ENCODE data around the gene SLC30A7. TPM values are rescaled to one million over a fixed set of nuclear protein-coding genes. Genes with fewer than 3 reads are reported as not detected.
"Not testable (repeated sequence)": the region's sequence is repeated elsewhere in the genome, so short reads cannot be mapped to it uniquely, and the experiment has no call there.

Gene SLC30A7, protein sequence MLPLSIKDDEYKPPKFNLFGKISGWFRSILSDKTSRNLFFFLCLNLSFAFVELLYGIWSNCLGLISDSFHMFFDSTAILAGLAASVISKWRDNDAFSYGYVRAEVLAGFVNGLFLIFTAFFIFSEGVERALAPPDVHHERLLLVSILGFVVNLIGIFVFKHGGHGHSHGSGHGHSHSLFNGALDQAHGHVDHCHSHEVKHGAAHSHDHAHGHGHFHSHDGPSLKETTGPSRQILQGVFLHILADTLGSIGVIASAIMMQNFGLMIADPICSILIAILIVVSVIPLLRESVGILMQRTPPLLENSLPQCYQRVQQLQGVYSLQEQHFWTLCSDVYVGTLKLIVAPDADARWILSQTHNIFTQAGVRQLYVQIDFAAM
- total RNA-seq, result 10 to 100 TPM; 26.3 to 34.5 TPM
- total RNA-seq, result 66.0 to 101 reads per million in 2 donors

GRCh38 chr1:100895540-100896480 lies at the start of gene SLC30A7:
Gene SLC30A7 (plus strand): TSS chr1:100896090. CDS start chr1:100896263, 173 bp downstream.
- Mint-ChIP-seq H3K4me3 (peak within 1 kb of the TSS; percentile 99), H3K36me3 (ENCODE audit: low read depth) (peaks cover 9% of the 10 kb centered on the region), H3K27ac (peak within 1 kb of the TSS; percentile 100), H3K27me3 (no peaks in the 10 kb centered on the region), H3K4me1 (peaks cover 33% of the 10 kb centered on the region)
- peak; percentile 82 for ATAC-seq
- DNase-seq, result peak; percentile 95 to 97 (median 97)
- H3K9me3 ChIP-seq (ENCODE audit: control insufficient read depth, low read length, poor library complexity, severe bottlenecking), result no peaks in the 10 kb centered on the region

DNA sequence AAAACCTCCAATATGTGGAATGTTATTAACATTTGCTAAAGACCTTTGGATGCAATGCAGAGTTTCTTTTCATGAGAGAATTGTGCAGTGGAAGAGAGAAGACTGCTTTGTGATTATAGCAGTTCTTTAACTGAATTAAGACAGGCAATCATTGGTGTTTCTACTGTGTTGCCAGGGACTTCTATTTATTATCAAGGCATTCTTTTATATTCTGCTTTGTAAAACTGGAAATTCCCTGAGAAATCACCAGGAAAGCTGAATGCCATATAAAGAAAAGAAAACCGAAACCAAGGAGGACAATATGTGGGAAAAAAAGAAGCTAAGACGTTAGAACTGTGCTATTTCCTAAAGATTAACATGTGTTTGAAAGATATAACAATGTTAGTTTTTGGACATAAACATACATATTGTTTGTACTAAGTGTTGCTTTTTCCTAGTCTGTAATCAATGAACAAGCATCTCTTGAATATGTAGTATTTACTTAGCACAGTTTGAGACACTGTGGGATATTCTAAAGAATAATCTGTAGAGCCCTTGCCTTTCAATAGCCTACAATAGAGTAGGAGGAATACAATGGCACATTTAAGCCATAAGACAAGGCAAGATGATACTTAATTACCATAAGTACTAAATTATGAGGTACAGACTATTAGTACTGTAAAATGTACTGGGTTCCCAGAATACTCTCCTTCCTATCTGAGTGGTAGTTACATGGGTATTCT lies 48.4 kb upstream of the SLC30A7 start:
- DNase-seq (no peak), ATAC-seq (no peak)
- Mint-ChIP-seq H3K36me3 (ENCODE audit: low read depth) (no peaks in the 10 kb centered on the region), H3K27me3 (peaks cover 46% of the 10 kb centered on the region), H3K4me3 (no peak overlapping the region), H3K4me1 (no peaks in the 10 kb centered on the region), H3K27ac (no peak overlapping the region)
- H3K9me3 ChIP-seq (ENCODE audit: control insufficient read depth, low read length, poor library complexity, severe bottlenecking), result no peaks in the 10 kb centered on the region

DNA sequence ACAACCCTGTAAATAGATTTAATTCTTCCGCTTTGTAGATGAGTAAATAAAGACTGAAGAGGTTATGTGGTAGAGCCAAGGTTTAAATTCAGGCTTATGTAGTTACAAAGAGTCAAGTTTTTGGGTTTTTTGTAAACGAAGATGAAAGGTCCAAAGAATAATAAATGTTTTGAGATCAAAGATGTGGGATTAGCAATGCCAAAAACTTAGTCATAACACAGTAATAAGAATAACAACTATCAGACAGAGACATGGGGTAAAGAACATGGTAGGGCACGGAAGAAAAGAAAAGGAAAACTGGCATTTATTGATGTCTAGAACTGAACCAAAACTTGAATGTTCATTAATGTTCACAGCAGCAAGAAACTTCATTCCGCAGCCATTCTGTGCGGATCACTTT lies 44.2 kb upstream of the SLC30A7 start:
- H3K4me3 Mint-ChIP-seq, result no peak overlapping the region
- no peak overlapping the region for H3K27ac Mint-ChIP-seq
- ATAC-seq, result no peak
- no peaks in the 10 kb centered on the region for H3K9me3 ChIP-seq (ENCODE audit: control insufficient read depth, low read length, poor library complexity, severe bottlenecking)
- H3K27me3 Mint-ChIP-seq, result peaks cover 41% of the 10 kb centered on the region
- no peak for DNase-seq
- H3K4me1 Mint-ChIP-seq, result no peaks in the 10 kb centered on the region
- peaks cover 2% of the 10 kb centered on the region for H3K36me3 Mint-ChIP-seq (ENCODE audit: low read depth)

DNA sequence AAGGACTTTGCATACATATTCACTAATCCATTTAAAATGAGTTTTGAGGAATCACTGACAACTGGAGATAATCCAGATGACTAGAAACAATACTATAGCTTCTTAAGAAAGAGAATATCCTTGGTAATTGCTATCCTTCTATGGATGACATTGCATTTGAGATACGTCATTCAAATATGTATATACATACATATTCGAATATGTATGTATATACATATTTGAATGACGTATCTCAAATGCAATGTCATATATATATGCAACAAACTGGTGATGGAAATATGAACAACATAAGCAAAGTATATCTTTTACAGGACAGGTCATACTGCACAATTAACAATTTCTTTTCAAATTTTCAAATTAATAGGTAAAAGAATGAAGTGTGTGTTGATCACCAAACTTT lies 42.9 kb upstream of the SLC30A7 start:
- H3K9me3 ChIP-seq (ENCODE audit: control insufficient read depth, low read length, poor library complexity, severe bottlenecking), result no peaks in the 10 kb centered on the region
- DNase-seq (no peak), ATAC-seq (no peak)
- Mint-ChIP-seq H3K4me1 (no peaks in the 10 kb centered on the region), H3K27me3 (peaks cover 45% of the 10 kb centered on the region), H3K36me3 (ENCODE audit: low read depth) (peaks cover 2% of the 10 kb centered on the region), H3K27ac (no peak overlapping the region), H3K4me3 (no peak overlapping the region)

GRCh38 chr1:100855116-100855515 lies 40.8 kb upstream of the SLC30A7 start:
- H3K27me3 Mint-ChIP-seq, result peaks cover 39% of the 10 kb centered on the region

DNA sequence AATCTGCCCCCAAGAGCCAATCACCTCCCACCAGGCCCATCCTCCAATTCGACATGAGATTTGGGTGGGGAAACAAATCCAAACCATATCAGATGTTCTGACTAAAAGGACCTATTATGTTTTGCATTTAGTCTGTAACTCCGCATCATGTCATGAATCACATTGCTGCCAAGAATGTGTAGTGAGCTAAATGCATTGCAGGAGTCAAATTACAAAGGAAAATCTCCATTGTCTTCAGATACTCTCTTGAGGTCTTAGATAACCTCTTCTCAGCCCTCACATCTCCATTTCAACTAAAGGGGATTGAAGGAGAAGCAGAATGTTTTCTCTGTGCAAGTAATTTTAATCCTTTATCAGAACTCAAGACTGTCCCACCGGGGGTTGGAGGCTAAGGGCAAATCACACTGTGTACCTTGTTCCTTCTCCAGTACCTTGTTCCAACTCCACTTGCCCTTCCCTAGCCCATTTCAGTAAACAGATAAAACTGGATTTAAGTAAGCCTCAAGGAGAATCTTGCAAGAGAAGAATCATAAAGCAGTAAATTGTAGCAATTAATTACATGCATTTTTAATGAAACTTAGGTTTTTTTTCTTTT lies 35.4 kb upstream of the SLC30A7 start:
- H3K9me3 ChIP-seq (ENCODE audit: control insufficient read depth, low read length, poor library complexity, severe bottlenecking), result no peaks in the 10 kb centered on the region
- DNase-seq (no peak), ATAC-seq (no peak)
- Mint-ChIP-seq H3K27me3 (peaks cover 28% of the 10 kb centered on the region), H3K4me1 (no peaks in the 10 kb centered on the region), H3K27ac (no peak overlapping the region), H3K36me3 (ENCODE audit: low read depth) (peaks cover 2% of the 10 kb centered on the region), H3K4me3 (no peak overlapping the region)

More at GRCh38 chr1:100855116-100855515, 40.8 kb upstream of the SLC30A7 start:
- not testable (repeated sequence) for H3K4me3 Mint-ChIP-seq; H3K9me3 ChIP-seq (ENCODE audit: control insufficient read depth, low read length, poor library complexity, severe bottlenecking); DNase-seq; H3K4me1 Mint-ChIP-seq; H3K27ac Mint-ChIP-seq; H3K36me3 Mint-ChIP-seq (ENCODE audit: low read depth); ATAC-seq

DNA sequence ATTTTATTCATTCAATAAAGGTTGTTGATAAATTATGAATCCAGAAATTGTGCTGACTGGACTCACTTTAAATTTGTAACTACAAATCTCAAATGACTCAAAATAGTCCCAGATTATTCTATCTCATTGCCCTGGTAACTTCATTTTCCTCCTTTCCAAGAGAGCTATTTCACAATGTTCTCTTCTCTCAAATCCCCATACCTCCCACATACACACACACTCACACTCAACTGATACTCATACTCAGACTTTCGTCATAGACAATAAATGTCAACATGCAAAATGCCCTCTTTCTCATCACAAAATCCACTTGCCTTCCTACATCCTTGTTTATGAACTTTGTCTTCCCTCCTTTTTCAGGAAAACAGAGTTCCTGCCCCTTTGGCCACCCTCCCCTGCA lies 34.5 kb upstream of the SLC30A7 start:
- H3K27ac Mint-ChIP-seq, result no peak overlapping the region
- no peaks in the 10 kb centered on the region for H3K36me3 Mint-ChIP-seq (ENCODE audit: low read depth)
- no peaks in the 10 kb centered on the region for H3K9me3 ChIP-seq (ENCODE audit: control insufficient read depth, low read length, poor library complexity, severe bottlenecking)
- DNase-seq (no peak), ATAC-seq (no peak)
- peaks cover 28% of the 10 kb centered on the region for H3K27me3 Mint-ChIP-seq
- no peaks in the 10 kb centered on the region for H3K4me1 Mint-ChIP-seq
- H3K4me3 Mint-ChIP-seq, result no peak overlapping the region

- ATAC-seq (no peak), DNase-seq (no peak)
- no peaks in the 10 kb centered on the region for H3K9me3 ChIP-seq (ENCODE audit: control insufficient read depth, low read length, poor library complexity, severe bottlenecking)
- Mint-ChIP-seq H3K36me3 (ENCODE audit: low read depth) (no peaks in the 10 kb centered on the region), H3K27me3 (peaks cover 21% of the 10 kb centered on the region), H3K4me3 (no peak overlapping the region), H3K27ac (no peak overlapping the region), H3K4me1 (no peaks in the 10 kb centered on the region)
Observed at GRCh38 chr1:100862591-100862990, 33.3 kb upstream of the SLC30A7 start.

DNA sequence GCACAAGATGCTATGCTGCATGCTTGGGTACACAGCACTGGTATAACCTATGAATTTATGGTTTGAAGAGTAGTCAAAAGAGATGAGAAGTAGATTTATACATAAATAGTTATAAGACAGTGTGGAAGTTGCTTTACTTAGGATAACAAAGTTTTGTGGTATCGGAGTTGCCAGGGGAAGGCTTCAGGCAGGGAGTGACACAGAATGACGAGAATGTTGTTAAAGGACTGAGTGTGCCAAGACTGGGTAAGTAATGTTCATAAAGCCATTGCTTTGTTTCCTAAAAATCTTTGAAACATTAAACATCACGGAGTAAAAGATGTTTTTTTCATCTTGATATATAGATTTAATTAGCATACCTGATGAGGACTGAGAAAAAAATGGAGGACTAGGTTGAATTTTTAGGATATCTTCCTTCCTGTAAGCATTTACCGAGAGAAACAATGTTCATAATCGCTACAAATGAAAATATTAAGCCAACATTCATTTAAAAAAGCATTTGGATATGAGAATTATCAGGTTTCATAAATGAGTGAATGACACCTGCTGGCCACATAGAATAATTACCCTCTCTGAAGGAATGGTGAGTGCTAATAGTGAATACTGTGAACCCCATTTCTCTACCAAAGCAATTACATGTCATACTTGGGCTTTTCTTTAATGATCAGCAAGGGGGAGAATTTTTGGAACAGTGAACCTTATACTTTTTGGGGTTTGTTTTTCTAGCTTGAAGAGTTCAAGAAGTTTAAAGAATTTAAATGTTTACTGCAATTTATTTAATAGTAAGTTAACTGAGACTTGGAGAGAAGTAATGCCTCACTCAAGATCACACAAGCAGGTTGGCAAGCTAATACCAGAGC lies 29.6 kb upstream of the SLC30A7 start:
- no peak overlapping the region for H3K27ac Mint-ChIP-seq
- no peaks in the 10 kb centered on the region for H3K36me3 Mint-ChIP-seq (ENCODE audit: low read depth)

GRCh38 chr1:100866901-100867206 lies 29.0 kb upstream of the SLC30A7 start:
- H3K9me3 ChIP-seq (ENCODE audit: control insufficient read depth, low read length, poor library complexity, severe bottlenecking), result no peaks in the 10 kb centered on the region
- Mint-ChIP-seq H3K27ac (no peak overlapping the region), H3K27me3 (no peaks in the 10 kb centered on the region), H3K4me1 (no peaks in the 10 kb centered on the region), H3K36me3 (ENCODE audit: low read depth) (no peaks in the 10 kb centered on the region), H3K4me3 (no peak overlapping the region)
- ATAC-seq (no peak), DNase-seq (no peak)

More for the DNA sequence above, 29.6 kb upstream of the SLC30A7 start:
- no peaks in the 10 kb centered on the region for H3K9me3 ChIP-seq (ENCODE audit: control insufficient read depth, low read length, poor library complexity, severe bottlenecking)
- ATAC-seq, result peak; percentile 47
- Mint-ChIP-seq H3K27me3 (no peaks in the 10 kb centered on the region), H3K4me3 (no peak overlapping the region), H3K4me1 (no peaks in the 10 kb centered on the region)
- DNase-seq, result no peak

DNA sequence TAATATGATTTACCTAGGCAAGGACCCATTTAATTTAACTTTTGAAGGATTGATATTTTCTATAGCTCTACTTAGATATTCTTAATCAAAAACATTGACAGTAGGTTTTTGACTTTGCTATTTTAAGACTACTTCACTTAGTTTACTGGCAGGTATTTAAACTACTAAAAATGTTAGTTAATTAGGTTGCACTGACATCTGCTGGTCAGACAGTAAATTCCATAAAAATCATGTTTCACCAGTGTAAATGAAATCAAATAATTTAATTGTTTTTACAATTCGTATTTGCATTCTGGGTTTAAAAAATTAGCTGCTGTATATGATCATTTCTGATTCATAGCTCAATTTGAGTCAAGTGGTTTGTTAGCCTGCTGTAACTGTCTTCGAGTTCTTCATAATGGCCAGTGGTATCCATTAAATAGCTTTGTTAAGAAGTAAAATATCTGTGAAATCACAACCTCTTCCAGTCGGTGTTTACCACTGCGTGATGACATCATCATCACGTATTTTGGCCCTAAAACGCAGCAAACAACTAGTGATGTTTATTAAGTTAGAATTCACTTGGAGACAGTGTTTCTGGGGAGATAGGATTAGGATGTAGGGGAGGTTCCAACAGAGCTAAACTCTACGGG lies 27.4 kb upstream of the SLC30A7 start:
- peaks cover 7% of the 10 kb centered on the region for H3K27me3 Mint-ChIP-seq
- DNase-seq (no peak), ATAC-seq (no peak)
- no peak overlapping the region for H3K4me3 Mint-ChIP-seq
- no peaks in the 10 kb centered on the region for H3K9me3 ChIP-seq (ENCODE audit: control insufficient read depth, low read length, poor library complexity, severe bottlenecking)
- H3K36me3 Mint-ChIP-seq (ENCODE audit: low read depth), result no peaks in the 10 kb centered on the region
- no peaks in the 10 kb centered on the region for H3K4me1 Mint-ChIP-seq
- H3K27ac Mint-ChIP-seq, result no peak overlapping the region

DNA sequence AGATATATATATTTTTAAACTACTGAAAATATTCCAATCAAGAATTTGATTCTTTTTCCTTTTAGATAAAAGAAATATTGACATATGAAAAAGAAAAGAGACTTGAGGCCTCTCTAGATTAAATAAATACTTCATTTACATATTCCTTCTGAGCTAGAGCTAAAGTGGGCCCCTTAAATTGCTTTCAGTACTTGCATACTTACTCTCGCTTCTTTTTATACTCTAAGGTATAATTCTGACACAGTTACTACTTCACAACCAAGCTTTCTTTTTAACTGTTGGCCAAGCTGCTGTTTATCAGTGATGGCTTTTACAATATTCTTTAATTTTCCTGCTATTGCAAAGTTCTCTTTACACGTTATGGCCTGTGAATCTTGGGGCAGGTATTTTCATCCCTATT lies 25.9 kb upstream of the SLC30A7 start:
- Mint-ChIP-seq H3K4me3 (no peak overlapping the region), H3K36me3 (ENCODE audit: low read depth) (peaks cover 2% of the 10 kb centered on the region)

More for the DNA sequence above, 25.9 kb upstream of the SLC30A7 start:
- H3K27me3 Mint-ChIP-seq, result peaks cover 7% of the 10 kb centered on the region
- H3K4me1 Mint-ChIP-seq, result no peaks in the 10 kb centered on the region
- H3K9me3 ChIP-seq (ENCODE audit: control insufficient read depth, low read length, poor library complexity, severe bottlenecking), result no peaks in the 10 kb centered on the region
- no peak overlapping the region for H3K27ac Mint-ChIP-seq
- DNase-seq, result no peak
- no peak for ATAC-seq

Data from T-helper 17 cell (primary cell).